GM19452 (cell line): ENCODE results near the gene NRIP3.

Experiments used
- ATAC-seq: cut with Tn5 transposase; IDR thresholded peaks from one replicate; pipeline ENCODE4 v1.9.1; 2021; ENCODE audit not compliant: unreplicated experiment

NRIP3 gene

DNA sequence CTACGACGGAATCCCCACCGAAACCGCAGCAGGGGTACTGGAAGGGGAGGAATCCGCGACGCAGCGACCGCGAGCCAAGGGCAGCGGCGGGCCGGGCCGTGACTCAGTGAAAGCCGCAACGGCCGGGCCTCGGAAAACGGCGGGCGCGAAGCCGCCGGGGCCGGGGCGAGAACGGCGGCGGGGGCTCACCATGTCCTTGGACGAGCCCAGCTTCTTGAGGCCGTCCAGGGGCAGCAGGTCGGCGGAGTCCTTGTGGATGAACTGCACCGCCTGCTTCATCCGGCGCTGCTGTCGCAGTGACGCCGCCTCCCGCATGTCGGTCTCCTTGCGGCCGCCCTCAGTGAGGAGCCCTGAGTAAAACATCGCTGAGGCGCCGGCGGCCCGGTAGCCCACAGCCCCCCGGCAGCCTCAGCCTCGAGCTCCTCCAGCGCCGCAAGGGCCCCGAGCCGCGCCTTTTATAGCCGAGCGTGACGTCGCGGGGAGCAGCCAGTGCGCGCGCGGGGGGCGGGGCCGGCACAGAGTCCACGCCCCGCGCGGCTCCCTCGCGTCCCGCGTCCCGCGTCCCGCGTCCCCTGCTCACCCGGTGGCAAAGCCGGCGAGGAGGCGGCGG, at the start of gene NRIP3:
TSS of gene NRIP3 (minus strand) at position 429 of the 610 bp plus-strand sequence. CDS start at position 363, 66 bp downstream.
- peak; percentile 67 for ATAC-seq

DNA sequence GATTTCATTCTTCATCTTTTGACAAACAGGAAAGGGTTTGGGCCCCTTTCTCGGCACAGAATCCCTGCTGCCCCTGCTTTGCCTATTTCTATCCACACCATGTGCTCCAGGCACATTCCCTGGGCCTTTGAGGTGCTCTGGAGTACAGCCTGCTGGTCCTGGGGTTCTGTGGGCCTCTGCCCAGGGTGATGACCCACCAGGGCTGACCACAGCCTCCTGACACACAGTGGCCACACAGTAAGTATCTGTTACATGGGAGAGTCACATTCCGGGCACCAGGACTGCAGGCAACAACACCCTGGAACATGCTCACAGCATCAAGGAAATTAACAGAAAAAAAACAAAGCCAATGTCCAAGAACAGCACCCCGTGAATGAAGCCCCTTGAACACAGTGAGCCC, 48.5 kb upstream of the NRIP3 start:
- ATAC-seq = no peak

DNA sequence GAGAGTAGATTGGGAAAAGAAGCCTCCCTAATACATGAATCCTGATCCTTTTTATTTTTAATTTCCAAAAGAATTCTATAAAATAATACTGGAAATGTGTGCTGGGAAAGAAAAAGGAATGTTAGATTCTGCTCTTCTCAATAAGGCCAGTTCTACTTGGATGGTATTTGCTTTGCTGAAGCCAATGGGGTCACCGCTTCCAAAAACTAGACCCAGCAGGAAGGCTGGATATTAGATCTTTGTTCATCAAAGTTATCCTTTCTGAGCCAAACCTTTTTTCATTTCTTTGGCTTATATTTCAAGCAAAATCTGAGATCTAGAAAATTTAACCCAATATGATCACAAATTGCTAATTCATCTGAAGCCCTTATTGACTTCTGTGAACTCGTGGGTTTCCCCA, 46.2 kb upstream of the NRIP3 start:
- no peak for ATAC-seq

DNA sequence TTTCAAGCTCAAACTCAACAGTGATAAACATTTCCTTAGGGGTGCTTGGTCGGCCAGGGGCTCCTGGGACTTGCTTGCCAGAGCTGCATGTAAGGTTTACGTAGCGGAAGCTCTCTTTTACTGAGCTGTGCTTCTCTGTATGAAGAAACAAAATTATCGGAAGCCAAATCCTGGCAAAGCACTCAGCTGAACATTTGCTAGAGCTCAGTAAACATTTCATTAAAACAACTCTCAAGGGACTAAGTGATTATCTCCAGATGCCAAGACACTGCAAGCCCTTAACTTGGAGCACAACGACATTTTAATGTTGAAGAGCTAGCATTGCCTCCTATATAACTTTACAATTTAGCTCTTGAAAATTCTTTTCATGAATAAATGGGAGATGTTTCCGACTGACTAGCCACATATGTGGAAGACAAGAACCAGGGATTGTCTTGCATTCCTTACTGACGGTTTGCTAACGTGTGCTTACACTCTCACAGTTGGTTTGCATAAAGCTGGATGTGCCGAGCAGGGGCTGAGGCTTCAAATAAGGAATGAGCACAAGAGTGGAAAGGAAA, 44.2 kb upstream of the NRIP3 start:
- ATAC-seq = no peak

DNA sequence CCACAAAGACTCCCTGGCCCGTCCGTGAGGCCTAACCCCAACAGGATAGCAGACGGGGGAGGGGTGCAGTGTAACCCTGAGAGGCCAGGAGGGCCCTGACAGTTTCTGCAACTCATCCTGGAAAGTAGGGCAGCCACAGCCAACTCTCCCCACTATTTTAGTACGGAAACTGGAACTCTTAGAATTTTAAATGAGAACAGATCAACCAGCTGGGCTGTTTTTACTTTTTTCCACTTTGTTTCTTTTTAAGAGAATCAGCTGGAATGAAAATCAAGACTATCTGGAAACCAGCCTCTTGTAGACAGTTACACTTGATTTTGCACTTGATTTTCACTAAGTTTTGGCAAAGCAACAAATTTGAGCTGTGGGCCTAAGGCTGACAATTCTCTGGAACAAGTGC, 42.7 kb upstream of the NRIP3 start:
- ATAC-seq = no peak

DNA sequence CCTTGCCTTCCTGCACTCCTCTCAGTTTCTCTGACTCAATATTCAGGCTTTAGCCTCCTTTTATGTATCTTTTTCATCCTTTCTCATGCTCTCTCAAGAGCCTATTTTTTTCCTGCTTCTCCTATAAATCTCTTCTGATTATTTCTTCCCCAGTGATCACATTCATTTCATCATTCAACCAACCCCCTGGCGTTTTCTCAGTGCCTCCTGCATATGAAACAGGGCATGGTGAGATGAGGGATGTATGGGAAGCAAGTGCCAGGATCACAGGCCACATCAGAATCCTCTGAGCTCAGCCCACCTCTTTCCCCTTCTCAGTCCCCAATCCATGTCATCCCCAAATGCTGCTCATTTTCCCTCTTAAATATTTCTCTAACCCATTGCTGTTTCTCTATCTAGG, 38.7 kb upstream of the NRIP3 start:
- no peak for ATAC-seq

DNA sequence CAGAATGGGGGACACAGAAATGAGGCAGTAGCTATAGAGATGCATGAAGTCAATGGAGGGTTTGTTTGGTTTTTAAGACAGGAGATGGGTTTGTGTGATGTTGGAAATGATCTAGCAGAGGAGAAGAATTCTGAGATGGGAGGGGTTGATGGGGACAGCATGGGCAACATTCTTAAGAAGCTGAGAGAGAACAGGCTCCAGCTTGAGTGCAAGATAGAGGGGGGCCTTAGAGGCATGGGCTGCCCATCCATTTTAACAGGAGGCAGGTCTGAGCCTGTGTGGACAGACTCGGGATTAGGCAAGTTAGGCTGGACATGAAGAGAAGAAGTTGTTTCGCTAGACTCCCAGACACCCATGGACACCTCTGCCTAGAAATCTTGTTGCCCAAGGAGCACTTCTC, 37.9 kb upstream of the NRIP3 start:
- ATAC-seq = no peak

DNA sequence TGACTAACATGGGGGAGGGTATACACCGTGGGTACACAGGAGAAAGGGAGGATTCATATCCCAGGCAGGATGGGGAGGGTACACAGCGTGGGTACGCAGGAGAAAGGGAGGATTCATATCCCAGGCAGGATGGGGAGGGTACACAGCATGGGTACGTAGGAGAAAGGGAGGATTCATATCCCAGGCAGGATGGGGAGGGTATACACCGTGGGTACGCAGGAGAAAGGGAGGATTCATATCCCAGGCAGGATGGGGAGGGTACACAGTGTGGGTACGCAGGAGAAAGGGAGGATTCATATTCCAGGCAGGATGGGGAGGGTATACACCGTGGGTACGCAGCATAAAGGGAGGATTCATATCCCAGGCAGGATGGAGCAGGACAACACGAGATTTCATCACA, 36.6 kb upstream of the NRIP3 start:
- no peak for ATAC-seq

DNA sequence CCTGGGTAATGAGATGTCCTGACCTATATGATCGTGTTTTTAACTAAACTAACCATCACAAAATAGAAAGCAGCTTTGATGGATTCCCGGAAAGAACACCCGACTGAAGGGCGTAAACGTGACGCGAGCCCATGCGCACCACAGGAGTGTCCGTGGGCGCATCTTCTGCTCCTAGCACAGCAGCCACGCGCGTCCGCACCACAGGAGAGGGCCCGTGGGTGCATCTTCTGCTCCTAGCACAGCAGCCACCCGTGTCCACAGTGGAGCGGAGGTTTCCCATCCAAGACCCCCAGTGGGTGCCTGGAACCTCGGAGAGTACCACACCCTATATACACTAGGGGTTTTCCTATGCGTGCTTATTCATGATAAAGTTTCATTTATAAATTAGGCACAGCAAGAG, 36.1 kb upstream of the NRIP3 start:
- no peak for ATAC-seq

DNA sequence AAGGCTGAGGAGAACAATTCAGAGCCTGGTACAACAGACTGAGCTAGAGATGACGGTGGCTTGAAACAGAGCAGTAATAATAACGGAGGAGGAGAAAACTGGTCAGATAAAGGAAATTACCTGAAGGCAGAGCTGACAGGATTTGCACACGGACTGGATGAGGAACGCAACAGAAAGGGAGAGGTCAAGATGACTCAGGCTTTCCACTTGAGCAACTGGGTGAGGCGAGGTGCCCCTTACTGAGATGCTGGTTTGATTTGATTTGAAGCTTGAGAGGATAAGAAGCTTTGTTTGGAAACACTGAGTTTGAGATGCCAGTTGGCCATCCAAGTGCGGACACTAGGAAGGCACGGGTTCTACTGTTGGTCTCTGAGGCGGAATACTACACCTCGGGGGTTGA, 35.4 kb upstream of the NRIP3 start:
- ATAC-seq = no peak

DNA sequence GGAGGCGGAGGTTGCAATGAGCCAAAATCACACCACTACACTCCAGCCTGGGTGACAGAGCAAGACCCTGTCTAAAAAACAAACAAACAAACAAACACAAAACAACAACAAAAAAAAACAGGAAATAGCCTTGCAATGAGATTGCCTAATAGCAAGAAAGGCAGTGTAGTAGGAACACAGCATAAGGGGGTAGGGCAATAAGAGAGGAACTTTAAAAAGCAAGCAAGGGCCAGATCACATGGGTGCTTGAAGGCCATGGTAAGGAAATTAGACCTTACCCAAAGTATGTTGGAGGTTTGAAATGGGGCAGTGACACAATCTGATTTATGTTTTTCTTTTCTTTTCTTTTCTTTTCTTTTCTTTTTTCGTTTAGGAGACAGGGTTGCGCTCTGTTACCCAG, 34.7 kb upstream of the NRIP3 start:
- ATAC-seq = no peak

DNA sequence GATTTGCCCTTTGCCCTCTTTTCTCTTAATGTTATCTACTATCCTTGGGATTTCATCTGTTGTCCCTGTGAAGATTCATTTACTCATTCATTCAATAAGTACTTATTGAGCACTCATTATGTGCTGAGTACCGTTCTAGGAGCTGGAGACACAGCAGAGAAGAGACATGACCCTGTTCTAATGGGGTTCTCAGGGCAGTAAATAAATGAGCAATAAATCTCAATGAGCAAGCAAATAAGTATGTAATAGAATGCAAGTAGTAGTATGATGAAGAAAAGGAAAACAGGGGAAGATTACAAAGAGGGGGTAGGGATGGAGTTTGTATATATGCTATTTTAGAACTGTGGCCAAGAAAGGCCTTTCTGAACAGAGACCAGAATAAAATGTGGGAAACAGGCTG, 34.2 kb upstream of the NRIP3 start:
- ATAC-seq = no peak

DNA sequence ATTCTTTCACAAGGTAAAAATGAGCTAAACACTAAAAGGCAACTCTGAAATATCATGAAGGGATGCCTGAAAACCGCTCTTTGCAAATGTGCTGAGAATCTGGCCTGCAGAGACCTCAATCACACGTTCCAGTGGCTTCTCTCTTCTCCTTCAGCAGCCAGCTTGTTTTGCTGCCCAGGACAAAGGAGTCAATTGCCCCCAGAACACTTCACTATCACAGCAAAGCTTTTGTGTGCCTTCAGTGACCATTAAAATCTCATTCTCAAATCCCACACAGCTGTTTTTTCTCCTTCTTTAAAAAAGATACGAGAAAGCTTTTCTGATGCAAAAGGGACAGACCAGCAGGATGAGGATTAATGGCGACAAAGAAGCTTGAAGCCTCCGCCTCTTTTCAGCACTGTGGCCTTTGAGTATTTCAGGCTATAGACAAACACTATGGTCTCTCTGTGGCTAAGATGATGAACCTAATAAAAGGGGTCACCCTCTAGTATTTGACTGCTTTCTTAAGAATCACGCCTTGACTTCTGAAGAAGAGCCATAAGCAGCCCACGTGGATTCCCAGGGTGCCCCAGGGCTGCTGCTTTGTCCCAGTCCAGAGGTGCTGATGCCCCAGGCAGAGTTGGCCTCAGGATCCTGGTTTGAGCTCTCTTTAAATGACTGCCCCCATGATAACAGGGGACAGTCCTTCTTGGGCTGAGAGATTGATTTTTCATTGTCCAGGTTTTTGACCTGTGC, 33.4 kb upstream of the NRIP3 start:
- ATAC-seq = no peak

DNA sequence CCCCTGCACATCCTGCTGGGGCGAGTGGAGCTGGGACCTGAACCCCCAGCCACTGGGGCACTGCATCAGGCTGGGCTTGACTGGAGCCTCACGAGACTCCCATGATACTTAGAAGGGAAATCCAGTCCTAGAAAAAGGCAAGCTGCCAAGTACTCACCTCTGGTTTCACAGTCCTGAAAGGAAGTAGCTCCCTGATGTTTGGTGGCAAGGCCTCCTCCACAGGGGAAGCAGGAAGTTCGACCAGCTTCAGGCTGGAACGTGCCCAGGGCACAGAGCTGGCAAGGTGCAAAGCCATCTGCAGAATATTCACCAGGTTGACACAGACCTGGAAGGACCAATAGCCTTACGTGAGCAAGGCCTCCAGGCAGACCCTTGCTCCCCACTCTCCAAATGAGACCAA, 26.8 kb upstream of the NRIP3 start:
- no peak for ATAC-seq

DNA sequence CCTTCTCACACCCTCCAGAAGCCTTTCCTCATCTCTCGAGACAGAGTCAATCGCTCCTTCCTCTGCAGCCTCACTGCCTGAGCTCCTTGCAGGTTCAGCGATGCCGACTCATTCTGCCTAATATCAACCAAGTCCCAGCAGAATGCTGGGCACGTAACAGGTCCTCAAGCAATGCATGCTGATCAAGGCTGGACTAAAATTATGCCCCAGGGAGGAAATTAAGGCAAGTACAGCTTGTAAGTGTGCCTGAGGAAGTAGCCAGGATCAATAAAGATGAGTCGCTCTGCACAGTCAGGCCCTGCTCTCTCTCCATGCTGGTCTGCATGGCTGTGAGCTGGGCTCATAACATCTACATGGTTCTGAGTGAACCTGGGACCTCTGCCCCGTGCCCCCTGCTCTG, 25.6 kb upstream of the NRIP3 start:
- no peak for ATAC-seq

DNA sequence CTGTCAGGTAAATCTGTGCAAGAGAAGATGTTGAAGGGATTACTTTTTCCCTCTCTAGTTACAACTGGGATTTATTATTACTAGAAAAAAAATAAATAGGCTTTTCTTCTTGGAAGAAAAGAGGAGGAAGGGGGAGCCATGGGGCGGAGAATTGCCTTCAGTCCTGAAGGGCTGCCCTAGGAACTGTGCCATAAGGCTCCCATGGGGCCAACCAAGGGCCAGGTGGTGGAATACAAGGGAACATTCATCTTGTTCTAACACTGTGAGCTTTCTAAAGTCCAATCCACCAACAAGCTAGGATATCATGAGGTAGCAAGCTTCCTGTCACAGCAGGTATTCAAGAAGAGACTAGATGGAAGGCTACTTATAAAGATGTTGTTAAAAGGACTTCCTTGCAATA, 24.8 kb upstream of the NRIP3 start:
- no peak for ATAC-seq

DNA sequence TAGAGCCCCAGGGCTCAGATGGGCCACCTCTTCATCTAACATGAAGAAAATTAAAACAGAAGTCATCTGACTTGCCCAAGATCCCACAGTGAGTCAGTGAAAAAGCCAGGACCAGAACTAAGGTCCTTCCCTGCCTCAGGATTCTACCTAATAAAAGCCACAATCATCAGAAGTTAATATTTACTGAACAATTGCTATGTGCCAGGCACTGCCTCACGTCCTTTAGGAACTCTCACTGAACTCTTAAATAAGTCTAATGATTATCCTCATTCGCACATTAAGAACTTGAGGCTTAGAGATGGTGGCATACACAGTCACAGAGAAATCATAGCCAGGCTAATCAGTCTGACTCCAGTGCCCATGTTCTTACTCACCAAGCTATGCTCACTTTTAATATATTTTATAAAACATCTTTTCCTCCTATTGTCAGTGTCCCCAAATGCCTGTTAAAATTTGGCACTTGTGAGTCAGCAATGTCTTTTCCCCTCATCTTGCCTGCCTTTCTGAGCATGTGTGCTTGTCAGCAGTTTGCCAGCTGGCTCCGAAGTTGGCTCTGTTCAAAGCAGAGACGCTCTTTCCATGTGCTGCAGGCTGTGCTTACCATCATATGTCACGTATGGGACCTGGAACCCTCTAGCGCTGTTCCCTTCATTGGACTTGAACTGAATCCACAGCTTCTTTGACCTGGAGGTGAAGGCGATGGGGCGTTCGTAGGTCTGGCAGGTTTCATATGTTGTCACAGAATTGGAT, 21.5 kb upstream of the NRIP3 start:
- no peak for ATAC-seq

DNA sequence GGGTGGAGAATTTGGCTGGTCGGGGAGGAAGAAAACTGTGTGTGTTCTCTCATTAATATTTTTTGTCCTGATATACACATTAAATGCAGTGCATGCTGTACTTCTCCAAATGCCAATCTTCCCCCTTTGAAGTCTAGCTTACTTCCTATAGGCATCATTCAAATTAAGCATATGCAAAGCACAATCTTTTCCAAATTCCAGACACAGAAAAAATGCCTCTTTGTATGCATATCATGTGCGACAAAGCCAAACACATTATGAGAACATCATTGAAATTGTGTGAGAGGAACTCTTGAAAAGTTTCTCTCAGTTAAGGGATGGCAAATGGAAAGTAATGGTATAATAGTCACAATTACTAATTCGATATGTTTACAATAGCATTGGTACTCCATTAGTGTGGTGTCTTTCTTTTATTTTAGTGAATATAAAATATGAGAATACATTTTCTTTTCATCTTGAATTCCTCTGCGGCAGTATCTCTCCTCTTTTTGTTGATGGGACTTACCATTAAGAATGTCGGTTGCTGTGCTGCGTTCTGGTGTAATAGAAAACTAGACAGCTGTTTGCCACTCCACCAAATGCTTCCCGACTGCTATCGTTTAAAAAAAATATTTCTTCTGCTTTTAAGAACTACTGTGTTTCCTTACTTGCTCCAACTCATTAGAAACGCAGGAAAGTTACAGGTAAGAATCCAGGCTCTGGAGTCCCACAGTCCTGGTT, 19.3 kb upstream of the NRIP3 start:
- ATAC-seq = no peak

DNA sequence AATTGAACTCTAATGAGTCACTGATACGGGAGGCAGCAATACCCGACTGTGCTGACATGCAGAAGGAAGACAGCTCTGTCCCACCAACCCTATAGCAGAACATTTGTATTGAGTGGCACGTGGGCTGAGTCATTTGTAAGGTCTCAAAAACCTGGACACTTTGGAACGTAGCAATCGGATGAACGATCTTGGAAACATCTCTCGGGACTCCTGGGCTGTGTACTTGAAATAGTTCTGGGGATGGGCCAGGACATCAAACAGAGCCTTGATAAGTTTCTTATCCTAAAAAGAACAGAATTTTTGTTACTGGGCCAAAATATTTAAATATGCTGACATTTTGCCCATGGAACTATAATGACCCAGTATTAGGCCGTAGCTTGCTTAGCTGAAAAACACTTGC, 17.1 kb upstream of the NRIP3 start:
- no peak for ATAC-seq

DNA sequence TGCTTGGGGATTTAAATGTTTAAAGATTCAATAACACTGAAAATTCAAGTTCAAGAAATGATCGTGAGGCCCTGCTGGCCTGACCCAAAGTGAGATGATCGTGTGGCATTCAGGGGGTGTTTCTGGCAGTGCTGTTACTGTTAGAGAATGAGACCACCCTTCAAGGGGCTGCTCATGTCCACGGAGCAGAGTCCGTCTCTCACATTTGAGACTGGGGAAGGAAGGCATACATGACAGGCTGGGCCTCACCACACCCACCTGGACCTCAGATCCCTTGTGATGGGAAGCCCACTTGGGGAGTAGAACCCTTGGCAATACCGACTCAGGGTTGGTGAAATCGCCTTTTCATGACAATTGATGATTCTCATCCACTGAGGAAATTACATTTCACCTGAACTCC, 16.1 kb upstream of the NRIP3 start:
- ATAC-seq = no peak

DNA sequence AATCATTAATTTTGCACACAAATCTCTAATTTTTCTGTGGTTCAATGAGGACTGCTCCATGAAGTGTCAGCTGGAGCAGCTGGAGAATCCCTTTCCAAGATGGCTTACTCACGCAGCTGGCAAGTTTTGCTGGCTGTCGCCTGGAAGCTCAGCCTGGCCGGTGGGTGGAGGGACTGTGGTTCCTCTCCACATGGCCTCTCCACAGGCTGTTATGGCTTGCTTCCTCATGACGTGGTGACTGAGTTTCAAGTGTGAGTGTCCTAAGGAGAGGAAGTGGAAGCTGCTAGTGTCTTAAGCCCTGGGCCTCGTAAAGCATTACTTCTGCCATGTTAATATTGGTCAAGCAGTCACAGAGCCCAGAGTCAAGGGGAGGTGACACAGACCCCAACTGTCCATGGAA, 14.0 kb upstream of the NRIP3 start:
- no peak for ATAC-seq
